Measurements from ENCODE around the gene MTERF4.

DNA sequence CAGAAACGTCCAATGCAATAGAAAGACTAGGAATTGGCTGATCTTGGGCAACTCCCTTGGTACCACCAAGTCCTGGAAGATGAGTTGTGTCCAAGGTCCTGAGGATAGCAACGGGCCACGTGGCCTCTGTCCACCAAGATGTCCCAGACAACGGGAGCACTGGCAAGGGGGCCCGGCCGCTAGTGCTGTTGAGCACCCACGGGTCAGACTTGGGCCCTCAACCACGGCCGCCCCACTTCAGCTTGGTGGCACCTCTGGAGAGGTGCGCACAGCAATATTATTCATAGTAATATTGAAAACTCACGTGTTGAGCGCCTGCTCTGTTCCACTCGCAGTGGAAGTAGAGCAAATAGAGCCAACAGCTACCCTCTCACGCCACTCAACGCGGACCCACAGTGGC, 28.2 kb upstream of the MTERF4 start:
- TF ChIP-seq, protein P1, sequence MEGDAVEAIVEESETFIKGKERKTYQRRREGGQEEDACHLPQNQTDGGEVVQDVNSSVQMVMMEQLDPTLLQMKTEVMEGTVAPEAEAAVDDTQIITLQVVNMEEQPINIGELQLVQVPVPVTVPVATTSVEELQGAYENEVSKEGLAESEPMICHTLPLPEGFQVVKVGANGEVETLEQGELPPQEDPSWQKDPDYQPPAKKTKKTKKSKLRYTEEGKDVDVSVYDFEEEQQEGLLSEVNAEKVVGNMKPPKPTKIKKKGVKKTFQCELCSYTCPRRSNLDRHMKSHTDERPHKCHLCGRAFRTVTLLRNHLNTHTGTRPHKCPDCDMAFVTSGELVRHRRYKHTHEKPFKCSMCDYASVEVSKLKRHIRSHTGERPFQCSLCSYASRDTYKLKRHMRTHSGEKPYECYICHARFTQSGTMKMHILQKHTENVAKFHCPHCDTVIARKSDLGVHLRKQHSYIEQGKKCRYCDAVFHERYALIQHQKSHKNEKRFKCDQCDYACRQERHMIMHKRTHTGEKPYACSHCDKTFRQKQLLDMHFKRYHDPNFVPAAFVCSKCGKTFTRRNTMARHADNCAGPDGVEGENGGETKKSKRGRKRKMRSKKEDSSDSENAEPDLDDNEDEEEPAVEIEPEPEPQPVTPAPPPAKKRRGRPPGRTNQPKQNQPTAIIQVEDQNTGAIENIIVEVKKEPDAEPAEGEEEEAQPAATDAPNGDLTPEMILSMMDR (IDR thresholded peaks at IDR 0.05) = no peak
- no peak for TF ChIP-seq POLR2A (IDR thresholded peaks at IDR 0.05)
